CD4-positive, alpha-beta T cell treated with Interleukin-17A for 4 hours (primary cell): ENCODE data around the gene CYS1.
A peak's percentile ranks its signal among the peaks of the same experiment; 100 is the strongest.
"Not testable (repeated sequence)": the region's sequence is repeated elsewhere in the genome, so short reads cannot be mapped to it uniquely, and the experiment has no call there.

Source experiments
- DNase-seq: peaks from one replicate; pipeline ENCODE4 v3.0.0-alpha.2; 2020; ENCODE audit warnings: mixed read lengths

The CYS1 gene

GRCh38 chr2:10079870-10080535 lies at the start of gene CYS1:
TSS of gene CYS1 (minus strand) at chr2:10080411. CDS start at chr2:10080223, 188 bp downstream.
- DNase-seq: peak; percentile 12

GRCh38 chr2:10129490-10129889 lies 49.3 kb upstream of the CYS1 start:
- no peak for DNase-seq

- no peak for DNase-seq
Observed at GRCh38 chr2:10128420-10128819, 48.2 kb upstream of the CYS1 start.

- no peak for DNase-seq
Observed at GRCh38 chr2:10126632-10127026, 46.4 kb upstream of the CYS1 start.

GRCh38 chr2:10125842-10126631 lies 45.8 kb upstream of the CYS1 start:
- DNase-seq: no peak

GRCh38 chr2:10124538-10125045 lies 44.4 kb upstream of the CYS1 start:
- DNase-seq: peak; percentile 62

GRCh38 chr2:10123281-10123680 lies 43.1 kb upstream of the CYS1 start:
- no peak for DNase-seq

- DNase-seq: peak; percentile 87
Observed at GRCh38 chr2:10122500-10123280, 42.5 kb upstream of the CYS1 start, which contains the start of gene RRM2. TSS of gene RRM2 (plus strand) at chr2:10122739. CDS start at chr2:10122799, 60 bp downstream.

- no peak for DNase-seq
Observed at GRCh38 chr2:10120877-10121574, 40.8 kb upstream of the CYS1 start.

- DNase-seq: peak; percentile 97
Observed at GRCh38 chr2:10120158-10120876, 40.1 kb upstream of the CYS1 start.

- no peak for DNase-seq
Observed at GRCh38 chr2:10119601-10120157, 39.5 kb upstream of the CYS1 start.

GRCh38 chr2:10119027-10119325 lies 38.8 kb upstream of the CYS1 start:
- DNase-seq: no peak

- DNase-seq: no peak
Observed at GRCh38 chr2:10109311-10109710, 29.1 kb upstream of the CYS1 start.

GRCh38 chr2:10104906-10105305 lies 24.7 kb upstream of the CYS1 start:
- DNase-seq: not testable (repeated sequence)

- DNase-seq: no peak
Observed at GRCh38 chr2:10103179-10103578, 23.0 kb upstream of the CYS1 start.

GRCh38 chr2:10101491-10101890 lies 21.3 kb upstream of the CYS1 start:
- no peak for DNase-seq

GRCh38 chr2:10097352-10098148 lies 17.3 kb upstream of the CYS1 start:
- peak; percentile 45 for DNase-seq

- DNase-seq: no peak
Observed at GRCh38 chr2:10096641-10097040, 16.4 kb upstream of the CYS1 start.

GRCh38 chr2:10095175-10095574 lies 15.0 kb upstream of the CYS1 start:
- no peak for DNase-seq

- no peak for DNase-seq
Observed at GRCh38 chr2:10094271-10094814, 14.1 kb upstream of the CYS1 start.

- DNase-seq: not testable (repeated sequence)
Observed at GRCh38 chr2:10091889-10092244, 11.7 kb upstream of the CYS1 start.
